ENCODE results near the gene MAP4.

- no peak for TF ChIP-seq CTCF (IDR thresholded peaks at IDR 0.05; ENCODE audit: low read depth, low read length, poor library complexity, severe bottlenecking)
- no peak for TF ChIP-seq EZH2phosphoT487 (IDR thresholded peaks at IDR 0.05; ENCODE audit: borderline replicate concordance, low read length)
Observed at GRCh38 chr3:47851888-47852603, 164.2 kb downstream of the MAP4 start.
